ENCODE measurements around the gene SLC22A23. TPM values are rescaled to one million over a fixed set of nuclear protein-coding genes. Genes with fewer than 3 reads are reported as not detected.

The SLC22A23 gene
- total RNA-seq, 1 donor from 2014 or later = 0.95 TPM

GRCh38 chr6:3490625-3490980 is 33.8 kb upstream of the SLC22A23 start:
- Mint-ChIP-seq H3K27me3 (peaks cover 55% of the 10 kb centered on the region), H3K9me3 (no peaks in the 10 kb centered on the region), H3K27ac (no peak overlapping the region), H3K4me3 (no peak overlapping the region), H3K36me3 (ENCODE audit: low read depth) (no peaks in the 10 kb centered on the region), H3K4me1 (no peaks in the 10 kb centered on the region)
- ChIA-PET CTCF (no interaction called here), POLR2A (no interaction called here)
- ATAC-seq (ENCODE audit: low read depth) = no peak
- DNase-seq = no peak
- intact Hi-C loops (cut with micrococcal nuclease) = no loop called here
- no peak for TF ChIP-seq CTCF (IDR thresholded peaks at IDR 0.05)

GRCh38 chr6:3489961-3490624 is 33.2 kb upstream of the SLC22A23 start:
- TF ChIP-seq CTCF (IDR thresholded peaks at IDR 0.05) = no peak
- ChIA-PET POLR2A (no interaction called here), CTCF (no interaction called here)
- H3K4me1 Mint-ChIP-seq = no peaks in the 10 kb centered on the region
- H3K4me3 Mint-ChIP-seq = no peak overlapping the region
- no peaks in the 10 kb centered on the region for H3K36me3 Mint-ChIP-seq (ENCODE audit: low read depth)
- peaks cover 54% of the 10 kb centered on the region for H3K27me3 Mint-ChIP-seq
- intact Hi-C loops (cut with micrococcal nuclease) = no loop called here
- H3K9me3 Mint-ChIP-seq = no peaks in the 10 kb centered on the region
- DNase-seq (no peak), ATAC-seq (ENCODE audit: low read depth) (no peak)
- H3K27ac Mint-ChIP-seq = no peak overlapping the region

- no peak overlapping the region for H3K27ac Mint-ChIP-seq
- no peak for DNase-seq
- H3K27me3 Mint-ChIP-seq = peaks cover 49% of the 10 kb centered on the region
- no peaks in the 10 kb centered on the region for H3K36me3 Mint-ChIP-seq (ENCODE audit: low read depth)
- ChIA-PET POLR2A (no interaction called here), CTCF (no interaction called here)
- intact Hi-C loops (cut with micrococcal nuclease) = no loop called here
- no peaks in the 10 kb centered on the region for H3K9me3 Mint-ChIP-seq
- ATAC-seq (ENCODE audit: low read depth) = no peak
- no peak overlapping the region for H3K4me3 Mint-ChIP-seq
- no peak for TF ChIP-seq CTCF (IDR thresholded peaks at IDR 0.05)
- H3K4me1 Mint-ChIP-seq = no peaks in the 10 kb centered on the region
Observed at GRCh38 chr6:3489027-3489757, 32.3 kb upstream of the SLC22A23 start.

GRCh38 chr6:3484946-3485345 is 28.1 kb upstream of the SLC22A23 start:
- no peaks in the 10 kb centered on the region for H3K4me1 Mint-ChIP-seq
- H3K4me3 Mint-ChIP-seq = no peak overlapping the region
- DNase-seq = no peak
- intact Hi-C loops (cut with micrococcal nuclease) = no loop called here
- H3K27ac Mint-ChIP-seq = no peak overlapping the region
- ATAC-seq (ENCODE audit: low read depth) = no peak
- H3K36me3 Mint-ChIP-seq (ENCODE audit: low read depth) = no peaks in the 10 kb centered on the region
- POLR2A ChIA-PET = no interaction called here
- peaks cover 36% of the 10 kb centered on the region for H3K27me3 Mint-ChIP-seq
- TF ChIP-seq CTCF (IDR thresholded peaks at IDR 0.05) = no peak
- CTCF ChIA-PET = no interaction called here
- H3K9me3 Mint-ChIP-seq = peaks cover 7% of the 10 kb centered on the region

GRCh38 chr6:3484192-3484591 is 27.3 kb upstream of the SLC22A23 start:
- no peak overlapping the region for H3K27ac Mint-ChIP-seq
- H3K9me3 Mint-ChIP-seq = peaks cover 10% of the 10 kb centered on the region
- no peak overlapping the region for H3K4me3 Mint-ChIP-seq
- intact Hi-C loops (cut with micrococcal nuclease) = no loop called here
- ChIA-PET POLR2A (no interaction called here), CTCF (no interaction called here)
- H3K36me3 Mint-ChIP-seq (ENCODE audit: low read depth) = no peaks in the 10 kb centered on the region
- H3K4me1 Mint-ChIP-seq = no peaks in the 10 kb centered on the region
- ATAC-seq (ENCODE audit: low read depth) (no peak), DNase-seq (no peak)
- no peak for TF ChIP-seq CTCF (IDR thresholded peaks at IDR 0.05)
- peaks cover 35% of the 10 kb centered on the region for H3K27me3 Mint-ChIP-seq

Measured in activated B cell treated with CpG ODN at 0.5 μM for 24 hours (primary cell).